HEK293 (cell line): Measurements from ENCODE around the gene ZNF608.

Experiments
- CTCF ChIA-PET: fragments of 350-600 bp; formaldehyde crosslinking; extraction: SDS; loops from one replicate; lab custom pipeline; 2021; ENCODE audit warnings: antibody characterized with exemption; lab: Yijun Ruan, JAX
- POLR2A ChIA-PET: fragments of 300-600 bp; formaldehyde crosslinking; extraction: SDS; loops from one replicate; lab custom pipeline; 2020; ENCODE audit warnings: antibody characterized with exemption, inconsistent platforms; lab: Yijun Ruan, JAX
- H3K27ac ChIP-seq: fragments of 200-500 bp; sonication (Bioruptor generic); 2 replicates; pipeline ENCODE4 v1.5.1; 2014; ENCODE audit warnings: low read depth, low read length, control low read depth, inconsistent platforms; ENCODE audit errors: extremely low read depth
- H3K36me3 ChIP-seq, 2 experiments: fragments of 200-500 bp in 1 of 2; sonication (Bioruptor generic) in 1 of 2; 1 replicate in 1 of 2; 2 replicates in 1 of 2; pipeline ENCODE4 v1.5.1; 2014 to 2017; ENCODE audit warnings: inconsistent platforms in 2 of 2, low read length in 2 of 2; ENCODE audit not compliant: control insufficient read depth in 2 of 2, insufficient read depth in 1 of 2
- H3K4me1 ChIP-seq: fragments of 200-500 bp; sonication (Bioruptor generic); 2 replicates; pipeline ENCODE4 v1.5.1; 2014; ENCODE audit warnings: mild to moderate bottlenecking, low read length, inconsistent platforms; ENCODE audit not compliant: control insufficient read depth, insufficient read depth
- H3K4me3 ChIP-seq: 2 replicates; pipeline ENCODE4 v1.5.1; 2011; ENCODE audit warnings: low read depth, mild to moderate bottlenecking, control low read depth, low read length, moderate library complexity
- H3K9me3 ChIP-seq: fragments of 200-500 bp; sonication (Bioruptor generic); 2 replicates; pipeline ENCODE4 v1.5.1; 2014; ENCODE audit warnings: low read depth, low read length, inconsistent platforms; ENCODE audit not compliant: control insufficient read depth, insufficient read depth
- GLIS1 ChIP-seq: fragments of 450-650 bp; formaldehyde crosslinking; IDR thresholded peaks from 2 replicates; pipeline ENCODE4 v1.5.1; 2016; ENCODE audit warnings: missing biosample characterization, missing genetic modification characterization
- IKZF3 ChIP-seq: fragments of 450-650 bp; IDR thresholded peaks from 2 replicates; pipeline ENCODE4 v1.5.0; 2018; ENCODE audit warnings: missing biosample characterization, mild to moderate bottlenecking, missing genetic modification characterization, moderate library complexity
- MYNN ChIP-seq: fragments of 450-650 bp; formaldehyde crosslinking; IDR thresholded peaks from 2 replicates; pipeline ENCODE4 v1.5.1; 2016; ENCODE audit warnings: missing biosample characterization, missing genetic modification characterization, borderline replicate concordance
- OSR2 ChIP-seq: fragments of 450-650 bp; formaldehyde crosslinking; IDR thresholded peaks from 2 replicates; pipeline ENCODE4 v1.5.1; 2016; ENCODE audit warnings: missing biosample characterization, missing genetic modification characterization
- PRDM1 ChIP-seq: fragments of 450-650 bp; formaldehyde crosslinking; IDR thresholded peaks from 2 replicates; pipeline ENCODE4; 2016; ENCODE audit warnings: missing biosample characterization, missing genetic modification characterization
- SCRT1 ChIP-seq: fragments of 450-650 bp; formaldehyde crosslinking; IDR thresholded peaks from 2 replicates; pipeline ENCODE4 v1.5.1; 2016; ENCODE audit warnings: missing biosample characterization, missing genetic modification characterization, borderline replicate concordance
- SCRT2 ChIP-seq: fragments of 450-650 bp; formaldehyde crosslinking; IDR thresholded peaks from 2 replicates; pipeline ENCODE4 v1.5.1; 2016; ENCODE audit warnings: missing biosample characterization, missing genetic modification characterization
- WT1 ChIP-seq: fragments of 450-650 bp; formaldehyde crosslinking; IDR thresholded peaks from 2 replicates; pipeline ENCODE4 v1.5.1; 2016; ENCODE audit warnings: missing biosample characterization, missing genetic modification characterization
- ZBTB17 ChIP-seq: fragments of 450-650 bp; formaldehyde crosslinking; IDR thresholded peaks from 2 replicates; pipeline ENCODE4 v1.5.1; 2016; ENCODE audit warnings: missing biosample characterization, missing genetic modification characterization
- ZBTB20 ChIP-seq: fragments of 450-650 bp; formaldehyde crosslinking; IDR thresholded peaks from 2 replicates; pipeline ENCODE4 v1.5.1; 2016; ENCODE audit warnings: missing biosample characterization, missing genetic modification characterization
- ZBTB48 ChIP-seq: fragments of 450-650 bp; formaldehyde crosslinking; IDR thresholded peaks from 2 replicates; pipeline ENCODE4 v1.5.1; 2016; ENCODE audit warnings: missing biosample characterization, missing genetic modification characterization
- ZIC2 ChIP-seq: fragments of 450-650 bp; formaldehyde crosslinking; IDR thresholded peaks from 2 replicates; pipeline ENCODE4 v1.5.1; 2016; ENCODE audit warnings: missing biosample characterization, missing genetic modification characterization
- ZNF155 ChIP-seq: fragments of 450-650 bp; formaldehyde crosslinking; IDR thresholded peaks from 2 replicates; pipeline ENCODE4 v1.5.1; 2016; ENCODE audit warnings: missing biosample characterization, missing genetic modification characterization
- ZNF274 ChIP-seq, 2 experiments: fragments of 200-500 bp in 1 of 2; fragments of 450-650 bp in 1 of 2; sonication (Bioruptor generic) in 1 of 2; formaldehyde crosslinking in 1 of 2; IDR thresholded peaks; 2 replicates each; pipeline versions ENCODE4 v1.5.1 to v1.6.1; 2014 to 2016; ENCODE audit warnings: borderline replicate concordance in 1 of 2, inconsistent platforms in 1 of 2, low read length in 1 of 2, missing biosample characterization in 1 of 2, missing genetic modification characterization in 1 of 2
- ZNF335 ChIP-seq: fragments of 450-650 bp; formaldehyde crosslinking; conservative IDR thresholded peaks from 2 replicates; pipeline ENCODE4 v1.5.1; 2016; ENCODE audit warnings: missing biosample characterization, missing genetic modification characterization
- ZNF48 ChIP-seq: fragments of 450-650 bp; formaldehyde crosslinking; IDR thresholded peaks from 2 replicates; pipeline ENCODE4 v1.5.1; 2016; ENCODE audit warnings: missing biosample characterization, missing genetic modification characterization
- ZNF596 ChIP-seq: fragments of 450-650 bp; IDR thresholded peaks from 2 replicates; pipeline ENCODE4 v1.5.0; 2018; ENCODE audit warnings: missing biosample characterization, mild to moderate bottlenecking, missing genetic modification characterization, moderate library complexity
- ZNF658 ChIP-seq: fragments of 450-650 bp; formaldehyde crosslinking; IDR thresholded peaks from 2 replicates; pipeline ENCODE4; 2016; ENCODE audit warnings: missing biosample characterization, missing genetic modification characterization
- ZNF660 ChIP-seq: fragments of 450-650 bp; IDR thresholded peaks from 2 replicates; pipeline ENCODE4 v1.5.1; 2018; ENCODE audit warnings: missing biosample characterization, mild to moderate bottlenecking, missing genetic modification characterization
- ZNF768 ChIP-seq: fragments of 450-650 bp; formaldehyde crosslinking; IDR thresholded peaks from 2 replicates; pipeline ENCODE4 v1.5.1; 2018; ENCODE audit warnings: missing biosample characterization, mild to moderate bottlenecking, missing genetic modification characterization
- ZNF843 ChIP-seq: fragments of 450-650 bp; formaldehyde crosslinking; IDR thresholded peaks from 2 replicates; pipeline ENCODE4 v1.5.1; 2016; ENCODE audit warnings: missing biosample characterization, missing genetic modification characterization
- TF ChIP-seq, protein P1 (sequence below): fragments of 450-650 bp; formaldehyde crosslinking; conservative IDR thresholded peaks from 2 replicates; pipeline ENCODE4 v1.5.1; 2016; ENCODE audit warnings: low read depth, missing biosample characterization, missing genetic modification characterization
- TF ChIP-seq, protein P2 (sequence below): fragments of 450-650 bp; formaldehyde crosslinking; IDR thresholded peaks from 2 replicates; pipeline ENCODE4 v1.5.1; 2016; ENCODE audit warnings: missing biosample characterization, missing genetic modification characterization
- TF ChIP-seq, protein P3 (sequence below): fragments of 450-650 bp; formaldehyde crosslinking; IDR thresholded peaks from 2 replicates; pipeline ENCODE4 v1.5.1; 2017; ENCODE audit warnings: missing biosample characterization, missing genetic modification characterization

The ZNF608 gene

DNA sequence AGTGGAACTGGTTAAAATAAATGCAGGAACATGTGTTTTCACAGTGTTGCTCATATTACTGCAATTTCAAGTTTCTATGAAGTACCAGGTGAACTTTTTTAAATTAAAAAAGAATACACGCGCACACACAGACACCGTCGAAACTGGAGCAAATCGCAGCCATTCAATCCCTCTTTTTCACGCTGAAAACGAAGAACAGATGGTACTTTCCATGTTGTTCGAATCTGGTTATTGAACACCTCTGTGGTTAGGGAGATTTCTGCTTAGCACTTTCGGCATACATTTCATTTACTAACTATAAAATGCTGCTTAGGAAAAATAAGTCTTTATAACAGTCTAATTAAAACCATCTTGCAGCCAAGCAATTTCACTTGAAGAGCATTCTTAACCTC, 6.8 kb downstream of the ZNF608 start:
- Histone ChIP-seq H3K4me3 (no peak overlapping the region), H3K27ac (peak overlapping the region; percentile 99), H3K4me1 (peaks cover 67% of the 10 kb centered on the region), H3K9me3 (no peaks in the 10 kb centered on the region), H3K36me3 (no peaks in the 10 kb centered on the region)
- TF ChIP-seq, protein P1, sequence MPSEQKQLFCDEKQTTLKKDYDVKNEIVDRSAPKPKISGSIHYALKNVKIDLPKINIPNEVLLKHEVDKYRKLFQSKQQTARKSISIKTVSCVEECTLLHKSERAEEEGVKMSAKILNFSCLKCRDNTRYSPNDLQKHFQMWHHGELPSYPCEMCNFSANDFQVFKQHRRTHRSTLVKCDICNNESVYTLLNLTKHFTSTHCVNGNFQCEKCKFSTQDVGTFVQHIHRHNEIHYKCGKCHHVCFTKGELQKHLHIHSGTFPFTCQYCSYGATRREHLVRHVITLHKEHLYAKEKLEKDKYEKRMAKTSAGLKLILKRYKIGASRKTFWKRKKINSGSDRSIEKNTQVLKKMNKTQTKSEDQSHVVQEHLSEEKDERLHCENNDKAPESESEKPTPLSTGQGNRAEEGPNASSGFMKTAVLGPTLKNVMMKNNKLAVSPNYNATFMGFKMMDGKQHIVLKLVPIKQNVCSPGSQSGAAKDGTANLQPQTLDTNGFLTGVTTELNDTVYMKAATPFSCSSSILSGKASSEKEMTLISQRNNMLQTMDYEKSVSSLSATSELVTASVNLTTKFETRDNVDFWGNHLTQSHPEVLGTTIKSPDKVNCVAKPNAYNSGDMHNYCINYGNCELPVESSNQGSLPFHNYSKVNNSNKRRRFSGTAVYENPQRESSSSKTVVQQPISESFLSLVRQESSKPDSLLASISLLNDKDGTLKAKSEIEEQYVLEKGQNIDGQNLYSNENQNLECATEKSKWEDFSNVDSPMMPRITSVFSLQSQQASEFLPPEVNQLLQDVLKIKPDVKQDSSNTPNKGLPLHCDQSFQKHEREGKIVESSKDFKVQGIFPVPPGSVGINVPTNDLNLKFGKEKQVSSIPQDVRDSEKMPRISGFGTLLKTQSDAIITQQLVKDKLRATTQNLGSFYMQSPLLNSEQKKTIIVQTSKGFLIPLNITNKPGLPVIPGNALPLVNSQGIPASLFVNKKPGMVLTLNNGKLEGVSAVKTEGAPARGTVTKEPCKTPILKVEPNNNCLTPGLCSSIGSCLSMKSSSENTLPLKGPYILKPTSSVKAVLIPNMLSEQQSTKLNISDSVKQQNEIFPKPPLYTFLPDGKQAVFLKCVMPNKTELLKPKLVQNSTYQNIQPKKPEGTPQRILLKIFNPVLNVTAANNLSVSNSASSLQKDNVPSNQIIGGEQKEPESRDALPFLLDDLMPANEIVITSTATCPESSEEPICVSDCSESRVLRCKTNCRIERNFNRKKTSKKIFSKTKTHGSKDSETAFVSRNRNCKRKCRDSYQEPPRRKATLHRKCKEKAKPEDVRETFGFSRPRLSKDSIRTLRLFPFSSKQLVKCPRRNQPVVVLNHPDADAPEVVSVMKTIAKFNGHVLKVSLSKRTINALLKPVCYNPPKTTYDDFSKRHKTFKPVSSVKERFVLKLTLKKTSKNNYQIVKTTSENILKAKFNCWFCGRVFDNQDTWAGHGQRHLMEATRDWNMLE (tag by site-specific recombination) = no peak
- TF ChIP-seq PRDM1 (tag by site-specific recombination) = peak; percentile 32; the same call in 1 of the 2 replicates
- POLR2A ChIA-PET = interaction anchor here (0.9 to 1.5 kb wide), 5 partner anchors 9 to 111 kb away, joined by 3 to 7 read pairs (median 4); no protein-coding TSS in a partner anchor
- CTCF ChIA-PET = interaction anchor here (0.6 kb wide), 1 partner anchor 1576 kb away, joined by 3 read pairs; no protein-coding TSS in a partner anchor

DNA sequence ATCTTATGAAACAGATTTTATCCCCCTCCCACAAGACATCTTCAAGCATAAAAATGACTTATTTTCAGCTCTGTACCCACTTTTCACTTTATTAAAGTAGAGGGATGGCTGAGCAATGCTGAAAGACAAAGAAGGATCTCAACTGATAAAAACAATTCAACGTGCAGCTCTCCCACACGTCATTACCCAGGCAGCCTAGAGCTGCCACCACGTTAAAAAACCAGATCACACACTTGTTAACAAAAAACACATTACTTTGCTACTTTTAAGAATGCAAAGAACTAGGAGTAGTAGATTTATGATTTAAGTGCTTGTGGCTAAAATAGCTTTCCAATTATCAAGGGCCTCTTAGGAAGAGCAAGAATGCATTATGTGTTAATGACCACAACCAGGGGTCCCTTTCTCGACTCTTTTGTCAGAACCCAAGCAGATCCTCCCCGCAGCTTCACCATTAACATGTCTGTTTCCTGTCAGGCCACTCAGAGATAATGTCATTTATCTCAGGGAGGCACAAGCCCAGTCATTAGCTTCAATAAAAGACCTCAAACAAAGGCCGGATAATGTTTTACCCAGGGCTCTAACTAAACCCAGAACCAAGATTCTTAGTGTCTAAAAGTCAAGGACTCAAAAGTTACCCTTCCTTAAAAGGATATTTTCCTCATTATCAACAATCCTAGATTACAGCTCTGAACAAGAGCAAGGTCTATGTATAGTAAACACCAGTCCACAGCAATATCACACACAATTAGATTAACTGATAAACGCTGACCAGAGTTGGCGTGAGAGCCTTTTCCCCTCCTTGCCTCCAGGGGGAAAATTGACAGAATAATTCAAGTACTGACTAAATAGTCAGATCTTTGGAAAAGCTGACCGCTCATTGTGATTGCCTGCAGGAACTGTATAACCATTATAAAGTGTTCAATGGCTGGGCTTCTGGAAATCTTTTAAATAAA, 7.5 kb downstream of the ZNF608 start:
- Histone ChIP-seq H3K4me1 (peaks cover 73% of the 10 kb centered on the region), H3K27ac (peak overlapping the region; percentile 99), H3K4me3 (no peak overlapping the region), H3K36me3 (no peaks in the 10 kb centered on the region), H3K9me3 (no peaks in the 10 kb centered on the region)
- ChIA-PET POLR2A (interaction anchor here (0.6 to 1.5 kb wide), 6 partner anchors 10 to 399 kb away, joined by 3 to 7 read pairs (median 4); no protein-coding TSS in a partner anchor), CTCF (interaction anchor here (0.7 to 1.0 kb wide), 2 partner anchors 139 to 1069 kb away, joined by 3 to 4 read pairs; no protein-coding TSS in a partner anchor)
- TF ChIP-seq WT1 (tag by site-specific recombination) = peak; percentile 99
- peak; percentile 52 for TF ChIP-seq ZNF596 (tag by site-specific recombination)
- TF ChIP-seq ZBTB20 (tag by site-specific recombination) = 0 out of 2 replicates have a peak, but pooled peaks have one; percentile 17
- TF ChIP-seq, protein P2, sequence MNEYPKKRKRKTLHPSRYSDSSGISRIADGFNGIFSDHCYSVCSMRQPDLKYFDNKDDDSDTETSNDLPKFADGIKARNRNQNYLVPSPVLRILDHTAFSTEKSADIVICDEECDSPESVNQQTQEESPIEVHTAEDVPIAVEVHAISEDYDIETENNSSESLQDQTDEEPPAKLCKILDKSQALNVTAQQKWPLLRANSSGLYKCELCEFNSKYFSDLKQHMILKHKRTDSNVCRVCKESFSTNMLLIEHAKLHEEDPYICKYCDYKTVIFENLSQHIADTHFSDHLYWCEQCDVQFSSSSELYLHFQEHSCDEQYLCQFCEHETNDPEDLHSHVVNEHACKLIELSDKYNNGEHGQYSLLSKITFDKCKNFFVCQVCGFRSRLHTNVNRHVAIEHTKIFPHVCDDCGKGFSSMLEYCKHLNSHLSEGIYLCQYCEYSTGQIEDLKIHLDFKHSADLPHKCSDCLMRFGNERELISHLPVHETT (tag by site-specific recombination) = 0 out of 2 replicates have a peak, but pooled peaks have one; percentile 25
- peak; percentile 72 for TF ChIP-seq ZNF843 (tag by site-specific recombination)
- TF ChIP-seq ZNF274 (IDR thresholded peaks at IDR 0.05; ENCODE audit: low read length) = no peak
- TF ChIP-seq ZNF274 (tag by site-specific recombination; IDR thresholded peaks at IDR 0.05; ENCODE audit: borderline replicate concordance) = no peak
- TF ChIP-seq ZNF48 = no peak
- peak; percentile 93 for TF ChIP-seq ZIC2 (tag by site-specific recombination)
- TF ChIP-seq ZNF768 = no peak
- TF ChIP-seq GLIS1 = peak; percentile 93
- TF ChIP-seq SCRT1 = peak; percentile 84
- no peak for TF ChIP-seq ZNF155 (tag by site-specific recombination)
- TF ChIP-seq OSR2 (tag by site-specific recombination) = peak; percentile 77
- peak; percentile 82 for TF ChIP-seq MYNN (tag by site-specific recombination)
- no peak for TF ChIP-seq ZNF658 (tag by site-specific recombination)
- TF ChIP-seq, protein P3, sequence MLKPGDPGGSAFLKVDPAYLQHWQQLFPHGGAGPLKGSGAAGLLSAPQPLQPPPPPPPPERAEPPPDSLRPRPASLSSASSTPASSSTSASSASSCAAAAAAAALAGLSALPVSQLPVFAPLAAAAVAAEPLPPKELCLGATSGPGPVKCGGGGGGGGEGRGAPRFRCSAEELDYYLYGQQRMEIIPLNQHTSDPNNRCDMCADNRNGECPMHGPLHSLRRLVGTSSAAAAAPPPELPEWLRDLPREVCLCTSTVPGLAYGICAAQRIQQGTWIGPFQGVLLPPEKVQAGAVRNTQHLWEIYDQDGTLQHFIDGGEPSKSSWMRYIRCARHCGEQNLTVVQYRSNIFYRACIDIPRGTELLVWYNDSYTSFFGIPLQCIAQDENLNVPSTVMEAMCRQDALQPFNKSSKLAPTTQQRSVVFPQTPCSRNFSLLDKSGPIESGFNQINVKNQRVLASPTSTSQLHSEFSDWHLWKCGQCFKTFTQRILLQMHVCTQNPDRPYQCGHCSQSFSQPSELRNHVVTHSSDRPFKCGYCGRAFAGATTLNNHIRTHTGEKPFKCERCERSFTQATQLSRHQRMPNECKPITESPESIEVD (tag by site-specific recombination) = peak; percentile 87
- TF ChIP-seq IKZF3 (tag by site-specific recombination) = peak; percentile 80
- TF ChIP-seq ZNF335 = peak; percentile 42; the same call in 1 of the 2 replicates
- TF ChIP-seq SCRT2 = peak; percentile 59
- 0 out of 2 replicates have a peak, but pooled peaks have one; percentile 29 for TF ChIP-seq ZBTB48 (tag by site-specific recombination)
- TF ChIP-seq ZNF660 (tag by site-specific recombination) = peak; percentile 95
- TF ChIP-seq ZBTB17 (tag by site-specific recombination) = peak; percentile 69
